HL-60 (cell line): ENCODE results near the gene GRB7.

Experiments
- POLR2AphosphoS5 ChIP-seq: IDR thresholded peaks from 2 replicates; pipeline ENCODE4 v1.6.1; 2012; ENCODE audit warnings: low read depth
- TF ChIP-seq, protein P1 (sequence below): IDR thresholded peaks from one replicate; pipeline ENCODE4 v1.5.1; 2011; ENCODE audit warnings: low read length, control low read depth, inconsistent platforms; ENCODE audit not compliant: insufficient read depth

DNA sequence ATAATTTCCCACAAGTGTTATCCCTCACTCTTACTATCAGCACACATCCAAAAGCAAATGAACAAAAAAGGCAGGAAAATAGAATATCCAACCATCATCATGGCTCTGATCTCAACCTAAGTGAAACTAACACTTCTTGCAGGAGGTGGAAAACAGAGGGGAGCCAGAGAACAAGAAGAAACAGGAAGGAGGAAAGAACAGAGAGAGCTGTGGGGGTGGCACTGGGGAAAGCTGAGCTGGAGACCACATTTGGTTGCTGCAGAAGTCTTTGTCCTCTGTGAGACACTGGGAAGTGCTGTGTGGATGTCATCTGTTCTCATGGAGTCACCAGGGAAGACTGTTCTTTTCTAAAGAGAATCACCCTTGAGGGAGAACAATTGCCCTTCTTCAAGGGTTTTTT lies 34.7 kb downstream of the GRB7 start:
- TF ChIP-seq, protein P1, sequence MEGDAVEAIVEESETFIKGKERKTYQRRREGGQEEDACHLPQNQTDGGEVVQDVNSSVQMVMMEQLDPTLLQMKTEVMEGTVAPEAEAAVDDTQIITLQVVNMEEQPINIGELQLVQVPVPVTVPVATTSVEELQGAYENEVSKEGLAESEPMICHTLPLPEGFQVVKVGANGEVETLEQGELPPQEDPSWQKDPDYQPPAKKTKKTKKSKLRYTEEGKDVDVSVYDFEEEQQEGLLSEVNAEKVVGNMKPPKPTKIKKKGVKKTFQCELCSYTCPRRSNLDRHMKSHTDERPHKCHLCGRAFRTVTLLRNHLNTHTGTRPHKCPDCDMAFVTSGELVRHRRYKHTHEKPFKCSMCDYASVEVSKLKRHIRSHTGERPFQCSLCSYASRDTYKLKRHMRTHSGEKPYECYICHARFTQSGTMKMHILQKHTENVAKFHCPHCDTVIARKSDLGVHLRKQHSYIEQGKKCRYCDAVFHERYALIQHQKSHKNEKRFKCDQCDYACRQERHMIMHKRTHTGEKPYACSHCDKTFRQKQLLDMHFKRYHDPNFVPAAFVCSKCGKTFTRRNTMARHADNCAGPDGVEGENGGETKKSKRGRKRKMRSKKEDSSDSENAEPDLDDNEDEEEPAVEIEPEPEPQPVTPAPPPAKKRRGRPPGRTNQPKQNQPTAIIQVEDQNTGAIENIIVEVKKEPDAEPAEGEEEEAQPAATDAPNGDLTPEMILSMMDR = no peak
- TF ChIP-seq POLR2AphosphoS5 = no peak
